Testis (tissue), 3 donors: ENCODE data around the gene NEU2. TPM values are rescaled to one million over a fixed set of nuclear protein-coding genes. Genes with fewer than 3 reads are reported as not detected.

ENCODE experiments used
- DNase-seq: peaks from one replicate; pipeline ENCODE4 v3.0.0-alpha.2; 2019
- H3K27ac ChIP-seq, 2 donors: fragments of 200-600 bp; sonication (generic); one replicate each; pipeline ENCODE4 v1.5.1; 2019
- H3K27me3 ChIP-seq: fragments of 200-600 bp; sonication (generic); one replicate; pipeline ENCODE4 v1.5.1; 2019
- H3K36me3 ChIP-seq: fragments of 200-600 bp; sonication (generic); one replicate; pipeline ENCODE4 v1.5.1; 2017; ENCODE audit warnings: low read depth; ENCODE audit errors: missing control alignments
- H3K4me1 ChIP-seq: fragments of 200-600 bp; sonication (generic); one replicate; pipeline ENCODE4 v1.5.1; 2019
- H3K4me3 ChIP-seq, 2 donors: fragments of 200-600 bp; sonication (generic); one replicate each; pipeline ENCODE4 v1.5.1; 2017 to 2019
- H3K9me3 ChIP-seq: fragments of 200-600 bp; sonication (generic); one replicate; pipeline ENCODE4 v1.5.1; 2017
- POLR2A ChIP-seq: fragments of 450-650 bp; IDR thresholded peaks from one replicate; pipeline ENCODE4 v1.6.1; 2017; ENCODE audit warnings: antibody characterized with exemption, mild to moderate bottlenecking, moderate library complexity
- WGBS, 2 donors: methylation state at CpG; one replicate each; pipeline ENCODE4 v1.1.5; 2018; 5-methylcytosine and 5-hydroxymethylcytosine counted together
- intact Hi-C: fragments of 100-400 bp; cut with DNase I; formaldehyde crosslinking; loops from one replicate; pipeline ENCODE4 v1.15.1; 2023; ENCODE audit warnings: low total_unique reads
- polyA plus RNA-seq: library from polyadenylated mRNA; stranded (reverse); fragments of 350-450 nt; fragmentation: Illumina TruSeq; extraction: RNeasy Lipid Tissue Mini Kit (QIAGEN cat#74804); gene quantifications from one replicate; pipeline ENCODE4 v1.2.3, GENCODE V29; 2014; ENCODE audit warnings: low read depth, low replicate concordance; ENCODE audit not compliant: insufficient read depth
- total RNA-seq, 2 donors: library from RNA; depleted of rRNA; stranded (reverse); fragments of >200 nt; gene quantifications; one replicate each; pipeline ENCODE4 v1.2.3, GENCODE V29; 2016
- TF ChIP-seq, protein P1 (sequence below), 3 experiments: fragments of 450-650 bp in 2 of 3; fragments of 200-600 bp in 1 of 3; sonication (generic) in 1 of 3; IDR thresholded peaks; one replicate each; pipeline ENCODE4 v1.5.1; 2016 to 2019; ENCODE audit warnings: antibody characterized with exemption in 3 of 3, mild to moderate bottlenecking in 2 of 3, moderate library complexity in 1 of 3

The NEU2 gene
- total and polyA plus RNA-seq, 3 donors from 2014 or later = not detected

DNA sequence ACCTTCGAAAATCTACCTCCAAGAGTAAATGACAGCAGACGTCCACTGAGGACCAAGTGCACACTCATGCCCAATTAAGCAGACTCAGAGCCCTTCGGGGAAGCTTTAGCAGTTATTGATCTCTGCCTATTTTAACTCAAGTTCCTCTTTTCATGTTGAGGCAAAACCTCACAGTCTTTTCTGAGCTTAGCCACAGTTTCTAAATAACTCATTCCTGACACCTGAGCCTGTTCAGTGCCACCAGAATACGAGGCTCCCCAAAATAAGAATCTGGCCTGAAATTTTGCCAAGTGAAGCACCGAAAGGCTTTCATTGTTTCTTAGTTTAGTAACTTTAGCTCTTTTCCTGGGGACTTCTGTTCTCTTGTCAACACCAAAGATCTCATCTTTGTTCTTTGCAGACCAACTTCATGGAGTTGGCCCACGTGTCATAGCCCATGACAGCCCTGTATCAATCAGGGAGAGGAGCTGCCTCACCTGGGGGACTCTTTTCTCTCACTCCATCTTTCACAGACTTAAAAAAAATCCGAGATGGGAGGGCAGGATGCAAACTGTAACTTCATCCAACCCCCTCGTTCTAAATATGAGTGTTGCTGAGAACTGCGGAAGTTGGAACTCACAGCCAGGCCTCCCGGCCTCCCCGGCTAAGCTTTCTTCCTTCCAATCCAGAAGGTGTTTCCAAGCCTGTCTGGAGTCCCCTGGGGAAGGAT is 49.9 kb downstream of the NEU2 start:
- no peak for TF ChIP-seq POLR2A
- TF ChIP-seq, protein P1, sequence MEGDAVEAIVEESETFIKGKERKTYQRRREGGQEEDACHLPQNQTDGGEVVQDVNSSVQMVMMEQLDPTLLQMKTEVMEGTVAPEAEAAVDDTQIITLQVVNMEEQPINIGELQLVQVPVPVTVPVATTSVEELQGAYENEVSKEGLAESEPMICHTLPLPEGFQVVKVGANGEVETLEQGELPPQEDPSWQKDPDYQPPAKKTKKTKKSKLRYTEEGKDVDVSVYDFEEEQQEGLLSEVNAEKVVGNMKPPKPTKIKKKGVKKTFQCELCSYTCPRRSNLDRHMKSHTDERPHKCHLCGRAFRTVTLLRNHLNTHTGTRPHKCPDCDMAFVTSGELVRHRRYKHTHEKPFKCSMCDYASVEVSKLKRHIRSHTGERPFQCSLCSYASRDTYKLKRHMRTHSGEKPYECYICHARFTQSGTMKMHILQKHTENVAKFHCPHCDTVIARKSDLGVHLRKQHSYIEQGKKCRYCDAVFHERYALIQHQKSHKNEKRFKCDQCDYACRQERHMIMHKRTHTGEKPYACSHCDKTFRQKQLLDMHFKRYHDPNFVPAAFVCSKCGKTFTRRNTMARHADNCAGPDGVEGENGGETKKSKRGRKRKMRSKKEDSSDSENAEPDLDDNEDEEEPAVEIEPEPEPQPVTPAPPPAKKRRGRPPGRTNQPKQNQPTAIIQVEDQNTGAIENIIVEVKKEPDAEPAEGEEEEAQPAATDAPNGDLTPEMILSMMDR (IDR thresholded peaks at IDR 0.05) = no peak
- Histone ChIP-seq H3K27me3 (no peaks in the 10 kb centered on the region), H3K27ac (peak overlapping the region in 1 of 2 donors; percentile 48), H3K9me3 (no peaks in the 10 kb centered on the region), H3K36me3 (no peaks in the 10 kb centered on the region), H3K4me3 (no peak overlapping the region), H3K4me1 (no peaks in the 10 kb centered on the region)
- DNase-seq = peak; percentile 9
- intact Hi-C loops = no loop called here
- WGBS, 2 donors = 71 to 87% methylated on average over 11 of the region's 11 CpGs

DNA sequence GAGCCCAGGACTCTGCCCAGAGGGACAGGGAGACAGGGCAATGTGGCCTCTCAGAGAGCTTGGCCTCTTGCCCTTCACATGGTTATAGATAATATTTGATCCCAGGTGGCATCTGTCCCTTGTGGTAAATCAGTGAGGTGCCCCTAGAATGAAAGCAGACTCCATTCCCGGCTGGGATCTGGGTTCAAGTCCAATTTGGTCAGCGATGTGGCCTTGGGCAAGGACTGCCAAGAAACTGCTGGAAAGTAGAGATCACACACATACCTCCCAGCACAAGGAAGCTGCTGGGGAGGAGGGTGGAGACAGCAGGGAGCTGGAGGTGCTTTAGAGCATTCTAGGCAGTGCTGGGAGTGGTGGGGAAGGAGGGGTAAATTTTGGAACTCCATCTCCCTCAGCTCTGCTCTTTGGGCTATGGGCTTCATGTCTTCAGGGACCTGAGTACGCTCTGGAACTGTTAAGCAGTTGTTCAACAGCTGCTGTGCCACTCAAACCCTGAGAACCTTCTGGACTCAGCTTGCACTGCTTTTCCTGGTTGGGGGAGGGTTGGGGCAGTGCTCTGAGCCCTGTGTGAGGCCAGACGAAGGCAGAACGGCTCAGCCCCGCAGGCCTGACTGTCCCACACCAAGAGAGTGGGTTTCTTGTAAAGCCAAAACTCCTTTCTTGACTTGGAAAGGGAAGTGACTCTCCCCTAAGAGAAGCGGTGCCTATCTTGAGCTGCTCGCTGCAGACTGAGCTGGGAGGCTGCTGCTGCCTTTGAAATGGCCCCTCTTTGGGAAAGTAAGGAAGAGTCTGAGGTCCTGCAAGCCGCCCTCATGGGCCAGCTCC is 50.7 kb downstream of the NEU2 start:
- no peak overlapping the region for H3K4me3 ChIP-seq
- H3K4me1 ChIP-seq = no peaks in the 10 kb centered on the region
- no peaks in the 10 kb centered on the region for H3K36me3 ChIP-seq
- 61 to 74% methylated on average over 9 of the region's 9 CpGs for WGBS, 2 donors
- no peaks in the 10 kb centered on the region for H3K9me3 ChIP-seq
- peak overlapping the region in 1 of 2 donors; percentile 48 for H3K27ac ChIP-seq
- intact Hi-C loops = no loop called here
- TF ChIP-seq, protein P1 (IDR thresholded peaks at IDR 0.05) = no peak
- TF ChIP-seq POLR2A = no peak
- peak; percentile 6 for DNase-seq
- no peaks in the 10 kb centered on the region for H3K27me3 ChIP-seq

DNA sequence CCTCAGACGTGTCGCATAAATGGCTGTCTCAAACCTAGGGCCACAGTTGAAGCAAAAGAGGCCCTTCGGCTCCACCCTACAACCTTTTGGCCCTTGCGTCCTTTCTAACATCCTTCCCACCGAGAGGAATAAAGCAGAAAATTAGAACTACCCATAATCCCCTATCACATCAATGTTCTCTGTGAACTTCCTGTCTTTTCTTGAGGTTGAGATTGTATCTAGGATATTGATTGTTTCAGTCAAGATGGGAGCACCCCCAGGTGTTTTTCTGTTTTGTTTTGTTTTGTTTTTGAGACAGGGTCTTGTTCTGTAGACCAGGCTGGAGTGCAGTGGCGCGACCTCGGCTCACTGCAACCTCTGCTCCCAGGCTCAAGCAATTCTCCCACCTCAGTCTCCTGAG is 51.3 kb downstream of the NEU2 start:
- 89 to 92% methylated on average over 8 of the region's 8 CpGs for WGBS, 2 donors
- Histone ChIP-seq H3K36me3 (no peaks in the 10 kb centered on the region), H3K4me1 (no peaks in the 10 kb centered on the region), H3K27me3 (no peaks in the 10 kb centered on the region), H3K27ac (peak overlapping the region; percentile 48 to 55), H3K4me3 (no peak overlapping the region), H3K9me3 (no peaks in the 10 kb centered on the region)
- intact Hi-C loops = no loop called here
- no peak for TF ChIP-seq POLR2A
- TF ChIP-seq, protein P1 (IDR thresholded peaks at IDR 0.05) = no peak
- peak; percentile 1 for DNase-seq

DNA sequence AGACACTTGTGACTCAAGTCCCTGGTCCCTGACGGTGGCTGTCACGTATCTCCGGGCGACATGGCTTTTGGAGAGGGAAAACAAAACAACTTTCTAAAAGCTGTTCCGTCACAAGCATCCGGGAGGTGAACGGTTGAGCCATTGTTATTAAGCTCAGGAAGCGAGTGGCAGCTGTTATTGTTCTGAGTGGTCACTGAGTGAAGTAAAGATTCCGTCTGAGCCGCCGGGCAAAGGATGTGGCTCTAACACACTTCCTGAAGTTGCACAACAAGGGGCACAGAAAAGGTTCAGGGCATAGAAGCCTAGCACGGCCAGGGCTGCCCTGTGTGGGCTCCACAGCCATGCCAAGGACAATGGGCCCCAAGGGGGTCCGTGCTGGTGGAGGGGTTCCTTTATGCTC is 52.0 kb downstream of the NEU2 start:
- H3K36me3 ChIP-seq = no peaks in the 10 kb centered on the region
- intact Hi-C loops = no loop called here
- TF ChIP-seq, protein P1 (IDR thresholded peaks at IDR 0.05) = no peak
- TF ChIP-seq POLR2A = no peak
- H3K4me3 ChIP-seq = no peak overlapping the region
- no peaks in the 10 kb centered on the region for H3K27me3 ChIP-seq
- H3K4me1 ChIP-seq = no peaks in the 10 kb centered on the region
- 70 to 87% methylated on average over 13 of the region's 13 CpGs for WGBS, 2 donors
- H3K9me3 ChIP-seq = no peaks in the 10 kb centered on the region
- peak overlapping the region in 1 of 2 donors; percentile 48 for H3K27ac ChIP-seq
- DNase-seq = peak; percentile 46

Other genes with a start within 250 kb of the NEU2 start
- gene SNORC, start 162.4 kb upstream of the NEU2 start, total RNA-seq = 10 to 100 TPM; 14.5 to 15.9 TPM
- 7.3 TPM for gene SNORC, start 162.4 kb upstream of the NEU2 start, polyA plus RNA-seq
- 10 to 100 TPM; 15.6 to 28.7 TPM for gene NGEF, start 19.4 kb upstream of the NEU2 start, total RNA-seq
- gene NGEF, start 19.4 kb upstream of the NEU2 start, polyA plus RNA-seq = 7.9 TPM
- gene INPP5D, start 27.7 kb downstream of the NEU2 start, total RNA-seq = 10 to 100 TPM in 1 of 2 donors, 1 to 10 TPM in 1; 5.7 to 11.2 TPM
- gene INPP5D, start 27.7 kb downstream of the NEU2 start, polyA plus RNA-seq = 12.7 TPM
- gene ATG16L1, start 219.0 kb downstream of the NEU2 start, total RNA-seq = 10 to 100 TPM; 47.2 to 53.1 TPM
- 37.3 TPM for gene ATG16L1, start 219.0 kb downstream of the NEU2 start, polyA plus RNA-seq